K562 treated with DMSO at 1 percent for 12 hours (cell line): ENCODE measurements around the gene SPAG8. TPM values are rescaled to one million over a fixed set of nuclear protein-coding genes. Genes with fewer than 3 reads are reported as not detected.

Source experiments
- total RNA-seq: library from RNA; unstranded; fragments of 300-600 nt; gene quantifications from 2 replicates; pipeline ENCODE4 v1.2.3, GENCODE V29; 2022; ENCODE audit not compliant: insufficient read depth

The SPAG8 gene
- total RNA-seq: not detected in 2 replicates

GRCh38 chr9:35812025-35812602 is at the start of gene SPAG8:
Gene SPAG8 (minus strand): TSS chr9:35812262. CDS start chr9:35812147, 115 bp downstream.

GRCh38 chr9:35829084-35829763 is 17.2 kb upstream of the SPAG8 start, which contains the start of gene TMEM8B:
Gene TMEM8B (plus strand): TSS chr9:35829228. CDS start chr9:35829448, 220 bp downstream.

GRCh38 chr9:35828716-35829083 is 16.6 kb upstream of the SPAG8 start, which contains the start of gene FAM221B:
Gene FAM221B (minus strand): TSS chr9:35828732. CDS start chr9:35826161, 2,571 bp downstream.

GRCh38 chr9:35814841-35815543 is 2.9 kb upstream of the SPAG8 start, which contains the start of gene HINT2:
Gene HINT2 (minus strand): TSS chr9:35815042. CDS start chr9:35814979, 63 bp downstream.

GRCh38 chr9:35791297-35791921 is 20.7 kb downstream of the SPAG8 start, which contains the start of gene NPR2:
Gene NPR2 (plus strand): TSS chr9:35791591. CDS start chr9:35792409, 818 bp downstream.

Other genes with a start within 250 kb of the SPAG8 start
- gene TESK1, start 207.0 kb downstream of the SPAG8 start, total RNA-seq: 10.3 and 21.6 TPM in 2 replicates
- 1.2 TPM in 1 of 2 replicates, not detected in the other for gene CD72, start 193.8 kb downstream of the SPAG8 start, total RNA-seq
- not detected in 2 replicates for gene SIT1, start 161.3 kb downstream of the SPAG8 start, total RNA-seq
- gene RMRP, start 154.2 kb downstream of the SPAG8 start, total RNA-seq: not detected in 2 replicates
- gene CCDC107, start 154.0 kb downstream of the SPAG8 start, total RNA-seq: 16.5 and 19.3 TPM in 2 replicates
- 6.5 and 15.3 TPM in 2 replicates for gene ARHGEF39, start 147.1 kb downstream of the SPAG8 start, total RNA-seq
- 0.68 and 6.6 TPM in 2 replicates for gene CA9, start 138.3 kb downstream of the SPAG8 start, total RNA-seq
- 3.0 and 3.1 TPM in 2 replicates for gene TPM2, start 122.3 kb downstream of the SPAG8 start, total RNA-seq
- 73.8 and 145 TPM in 2 replicates for gene TLN1, start 80.1 kb downstream of the SPAG8 start, total RNA-seq
- gene CREB3, start 79.6 kb downstream of the SPAG8 start, total RNA-seq: 31.0 and 35.1 TPM in 2 replicates
- gene GBA2, start 63.0 kb downstream of the SPAG8 start, total RNA-seq: 30.1 and 65.7 TPM in 2 replicates
- 3.0 and 13.3 TPM in 2 replicates for gene RGP1, start 63.0 kb downstream of the SPAG8 start, total RNA-seq
- not detected in 2 replicates for gene MSMP, start 58.0 kb downstream of the SPAG8 start, total RNA-seq
- 1.5 and 3.2 TPM in 2 replicates for gene NPR2, start 20.7 kb downstream of the SPAG8 start, total RNA-seq
- 60.7 and 93.3 TPM in 2 replicates for gene HINT2, start 2.8 kb upstream of the SPAG8 start, total RNA-seq
- not detected in 2 replicates for gene FAM221B, start 16.5 kb upstream of the SPAG8 start, total RNA-seq
- gene TMEM8B, start 17.0 kb upstream of the SPAG8 start, total RNA-seq: 2.4 and 4.2 TPM in 2 replicates
- not detected in 2 replicates for gene OR13J1, start 58.1 kb upstream of the SPAG8 start, total RNA-seq
- not detected in 2 replicates for gene HRCT1, start 93.9 kb upstream of the SPAG8 start, total RNA-seq
- gene SPAAR, start 97.2 kb upstream of the SPAG8 start, total RNA-seq: not detected in 2 replicates
- gene OR2S2, start 145.9 kb upstream of the SPAG8 start, total RNA-seq: not detected in 2 replicates
- gene RECK, start 224.7 kb upstream of the SPAG8 start, total RNA-seq: 0.35 TPM in 1 of 2 replicates, not detected in the other